HG03103 (cell line): ENCODE data around the gene TEX13C.
A peak's percentile ranks its signal among the peaks of the same experiment; 100 is the strongest.
"Not testable (repeated sequence)": the region's sequence is repeated elsewhere in the genome, so short reads cannot be mapped to it uniquely, and the experiment has no call there.

Source experiments
- ATAC-seq: cut with Tn5 transposase; IDR thresholded peaks from one replicate; pipeline ENCODE4 v1.9.1; 2021; ENCODE audit warnings: low read depth; ENCODE audit not compliant: unreplicated experiment

The TEX13C gene

DNA sequence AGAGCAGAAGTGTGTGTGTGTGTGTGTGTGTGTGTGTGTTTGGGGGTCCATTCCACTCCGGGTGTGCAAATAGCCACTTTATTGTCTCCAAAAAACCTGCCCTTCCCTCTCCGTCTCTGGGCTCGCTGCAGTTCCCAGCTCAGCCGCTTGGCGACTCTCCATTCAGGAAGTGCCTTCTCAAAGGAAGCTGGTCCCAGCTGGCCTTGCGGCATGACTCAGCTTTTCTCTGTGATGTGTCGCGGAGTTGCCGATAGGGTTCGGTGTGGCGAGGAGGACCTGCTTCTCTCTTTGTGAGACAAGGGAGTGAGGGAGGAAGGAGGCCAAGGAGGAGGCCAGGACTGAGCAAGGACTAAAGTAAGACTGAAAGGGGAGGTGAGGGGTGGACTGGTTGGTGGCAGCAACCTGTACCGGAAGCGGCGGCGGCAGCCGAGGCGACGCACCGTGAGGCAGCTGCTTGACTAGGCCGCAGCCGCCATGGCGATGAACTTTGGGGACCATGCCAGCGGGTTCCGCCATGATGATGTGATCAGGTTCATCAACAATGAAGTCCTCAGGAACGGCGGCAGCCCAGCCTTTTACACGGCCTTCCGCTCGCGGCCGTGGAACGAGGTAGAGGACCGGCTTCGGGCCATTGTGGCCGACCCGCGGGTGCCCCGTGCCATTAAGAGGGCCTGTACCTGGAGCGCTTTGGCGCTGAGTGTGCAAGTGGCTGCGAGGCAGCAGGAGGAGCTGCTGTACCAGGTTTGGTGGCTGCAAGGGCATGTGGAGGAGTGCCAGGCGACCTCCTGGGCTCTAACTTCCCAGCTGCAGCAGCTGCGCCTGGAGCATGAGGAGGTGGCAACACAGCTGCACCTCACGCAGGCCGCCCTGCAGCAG is at the start of gene TEX13C:
TEX13C (plus strand) TSS at position 226 of the 876 bp plus-strand sequence; CDS start at position 475, 249 bp downstream.
- no peak for ATAC-seq

- no peak for ATAC-seq
Measured at GRCh38 chrX:125287282-125287681, 32.4 kb upstream of the TEX13C start.

DNA sequence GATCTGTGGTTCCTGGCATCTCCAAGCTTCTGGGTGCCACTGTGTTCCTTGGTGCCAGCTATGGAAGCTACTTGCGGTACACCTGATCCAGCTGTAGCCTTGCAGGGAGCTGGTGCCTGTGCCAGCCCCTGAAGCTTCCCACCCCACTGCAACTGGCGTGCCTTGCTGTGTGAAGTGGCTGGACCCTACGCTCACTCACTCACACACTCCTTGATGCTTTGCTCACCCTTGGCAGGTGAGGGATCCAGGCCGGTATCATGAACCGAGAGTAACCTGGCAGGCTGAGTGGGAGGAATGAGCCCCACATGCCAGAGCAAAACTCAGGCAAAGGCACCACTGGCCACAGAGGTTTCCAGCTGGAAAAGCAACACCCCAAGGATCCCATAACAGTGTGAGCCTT is 31.3 kb upstream of the TEX13C start:
- ATAC-seq = no peak

DNA sequence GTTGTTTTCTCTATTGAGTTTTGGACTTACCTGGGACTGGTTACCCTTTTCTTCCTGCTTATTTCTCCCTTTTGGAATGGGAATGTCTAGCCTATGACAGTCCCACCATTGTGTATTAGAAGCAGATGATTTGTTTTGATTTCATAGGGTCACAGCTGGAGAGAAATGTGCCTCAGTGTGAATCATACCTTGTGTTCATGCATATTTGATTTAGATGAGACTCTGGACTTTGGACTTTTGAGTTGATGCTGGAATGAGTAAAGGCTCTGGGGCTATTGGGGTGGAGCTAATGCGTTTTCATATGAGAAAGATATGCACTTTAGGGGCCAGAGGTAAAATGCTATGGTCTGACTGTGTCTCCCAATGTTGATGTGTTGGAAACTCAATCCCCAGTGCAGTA is 30.5 kb upstream of the TEX13C start:
- no peak for ATAC-seq

GRCh38 chrX:125289920-125290319 is 29.8 kb upstream of the TEX13C start:
- ATAC-seq = no peak

DNA sequence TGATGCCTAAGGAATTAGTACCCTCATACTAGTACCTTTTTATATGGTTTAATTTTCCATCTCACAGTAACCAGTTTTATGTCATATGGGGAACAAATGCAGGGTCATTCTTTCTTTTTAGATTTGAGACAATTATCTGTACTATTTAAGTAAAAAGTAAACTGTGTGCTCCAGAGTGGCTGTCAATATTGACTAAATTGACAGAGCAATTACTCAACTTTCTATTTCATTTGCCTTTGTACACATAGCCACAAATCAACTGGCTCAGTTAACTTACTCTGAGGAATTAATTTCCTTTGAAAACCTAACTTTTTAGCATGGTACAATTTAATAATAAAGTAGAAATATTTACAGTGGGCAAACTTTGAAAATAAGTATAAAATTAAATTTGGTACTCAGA is 28.5 kb upstream of the TEX13C start:
- ATAC-seq = no peak

- ATAC-seq = peak; percentile 46
Measured at GRCh38 chrX:125293850-125294780, 25.6 kb upstream of the TEX13C start.

- ATAC-seq = peak; percentile 69
Measured at GRCh38 chrX:125295337-125295736, 24.3 kb upstream of the TEX13C start.

GRCh38 chrX:125298871-125299270 is 20.8 kb upstream of the TEX13C start:
- no peak for ATAC-seq

GRCh38 chrX:125306335-125306866 is 13.3 kb upstream of the TEX13C start:
- no peak for ATAC-seq

DNA sequence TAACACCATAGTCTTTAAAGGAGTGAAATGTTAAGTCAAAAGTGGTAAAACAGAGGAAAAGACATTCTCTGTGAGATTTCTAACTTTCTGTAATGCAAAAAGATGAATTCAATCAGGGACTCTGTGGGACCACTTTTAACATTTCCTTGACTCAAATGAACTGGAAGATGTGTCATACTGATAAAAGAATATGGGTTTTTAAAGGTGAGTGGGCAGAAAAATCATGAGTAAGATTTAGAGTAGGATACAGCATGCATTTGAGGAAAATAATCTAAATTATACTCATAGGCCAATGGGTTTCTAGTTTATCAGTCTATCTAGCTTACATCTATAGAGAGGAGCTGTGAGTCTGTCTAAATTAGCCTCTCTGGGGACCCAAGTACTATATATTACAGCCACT is 11.0 kb upstream of the TEX13C start:
- no peak for ATAC-seq

DNA sequence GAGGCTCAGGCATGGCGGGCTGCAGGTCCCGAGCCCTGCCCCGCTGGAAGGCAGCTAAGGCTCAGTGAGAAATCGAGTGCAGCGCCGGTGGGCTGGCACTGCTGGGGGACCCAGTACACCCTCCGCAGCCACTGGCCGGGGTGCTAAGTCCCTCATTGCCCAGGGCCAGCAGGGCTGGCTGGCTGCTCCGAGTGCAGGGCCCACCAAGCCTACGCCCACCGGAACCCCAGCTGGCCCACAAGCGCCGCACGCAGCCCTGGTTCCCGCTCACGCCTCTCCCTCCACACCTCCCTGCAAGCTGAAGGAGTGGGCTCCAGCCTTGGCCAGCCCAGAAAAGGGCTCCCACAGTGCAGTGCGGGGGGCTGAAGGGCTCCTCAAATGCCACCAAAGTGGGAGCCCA is 505 bp upstream of the TEX13C start:
- not testable (repeated sequence) for ATAC-seq

DNA sequence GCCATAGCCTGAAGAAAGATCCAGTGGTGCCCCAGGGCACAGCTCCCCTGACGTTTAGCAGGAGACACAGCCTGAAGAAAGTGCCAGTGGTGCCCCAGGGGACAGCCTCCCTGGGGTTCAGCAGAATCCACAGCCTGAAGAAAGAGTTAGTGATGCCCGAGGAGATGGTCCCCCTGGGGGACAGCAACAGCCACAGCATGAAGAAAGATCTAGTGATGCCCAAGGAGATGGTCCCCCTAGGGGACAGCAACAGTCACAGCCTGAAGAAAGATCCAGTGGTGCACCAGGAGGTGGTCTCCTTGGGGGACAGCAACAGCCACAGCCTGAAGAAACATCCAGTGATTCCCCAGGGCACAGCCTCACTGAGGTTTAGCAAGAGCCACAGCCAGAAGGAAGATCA is 2.8 kb downstream of the TEX13C start:
- ATAC-seq = no peak

- ATAC-seq = no peak
Measured at GRCh38 chrX:125326599-125326998, 6.9 kb downstream of the TEX13C start.

DNA sequence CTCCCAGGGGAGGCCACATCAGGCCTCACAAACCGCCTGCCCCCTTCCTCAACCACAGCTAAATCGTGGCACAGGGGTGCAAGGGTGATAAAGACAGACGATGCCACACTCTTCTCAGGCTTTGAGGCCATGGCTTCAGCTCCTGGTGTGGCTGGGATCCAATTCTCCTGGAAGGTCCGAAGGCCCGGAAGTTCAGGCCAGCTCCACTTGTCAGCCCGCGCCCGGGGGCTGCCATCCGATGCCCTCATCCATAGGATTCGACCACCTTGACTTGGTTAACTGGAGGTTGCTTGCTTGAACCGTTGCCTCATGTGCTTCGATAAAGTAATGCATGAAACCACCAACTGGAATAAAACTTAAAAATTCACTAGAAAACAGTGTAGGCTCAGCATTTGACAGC is 8.2 kb downstream of the TEX13C start:
- ATAC-seq = no peak

GRCh38 chrX:125333583-125333982 is 13.9 kb downstream of the TEX13C start:
- ATAC-seq = no peak

DNA sequence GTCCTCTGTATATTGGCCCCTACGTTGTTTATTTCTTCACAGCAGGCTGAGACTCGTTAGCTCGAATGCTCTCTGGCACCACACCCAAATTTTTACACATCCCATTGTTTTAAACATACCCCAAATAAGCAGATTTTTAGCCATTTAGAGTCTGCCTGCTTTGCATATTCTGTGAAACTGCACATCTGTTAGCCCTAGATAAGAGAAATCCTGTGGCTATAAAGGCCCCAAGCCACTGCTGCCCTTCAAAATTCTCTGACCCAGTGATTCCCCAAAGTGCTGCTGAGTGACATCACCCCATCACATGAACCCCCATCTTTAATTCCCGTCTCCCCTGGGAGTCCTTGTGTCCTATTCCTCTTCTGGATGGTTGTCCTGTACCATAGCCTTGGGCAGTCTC is 20.8 kb downstream of the TEX13C start:
- no peak for ATAC-seq

DNA sequence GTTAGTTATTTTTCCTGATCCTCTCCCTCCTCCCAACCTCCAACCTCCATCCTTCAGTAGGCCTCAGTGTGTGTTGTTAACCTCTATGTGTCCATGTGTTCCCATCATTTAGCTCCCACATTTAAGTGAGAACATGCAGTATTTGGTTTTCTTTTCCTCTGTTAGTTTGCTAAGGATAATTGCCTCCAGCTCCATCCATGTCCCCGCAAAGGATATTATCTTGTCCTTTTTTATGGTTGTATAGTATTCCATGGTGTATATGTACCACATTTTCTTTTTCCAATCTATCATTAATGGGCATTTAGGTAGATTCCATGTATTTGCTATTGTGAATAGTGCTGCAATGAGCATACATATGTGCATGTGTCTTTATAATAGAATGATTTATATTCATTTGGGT is 54.5 kb downstream of the TEX13C start:
- no peak for ATAC-seq
